Epidermal melanocyte (primary cell): Measurements from ENCODE around the gene CEP170.
"Not testable (repeated sequence)": the region's sequence is repeated elsewhere in the genome, so short reads cannot be mapped to it uniquely, and the experiment has no call there.

Experiments
- DNase-seq: peaks from one replicate; pipeline ENCODE4 v3.0.0; 2011; ENCODE audit warnings: low spot score; ENCODE audit not compliant: insufficient read length

Gene CEP170

DNA sequence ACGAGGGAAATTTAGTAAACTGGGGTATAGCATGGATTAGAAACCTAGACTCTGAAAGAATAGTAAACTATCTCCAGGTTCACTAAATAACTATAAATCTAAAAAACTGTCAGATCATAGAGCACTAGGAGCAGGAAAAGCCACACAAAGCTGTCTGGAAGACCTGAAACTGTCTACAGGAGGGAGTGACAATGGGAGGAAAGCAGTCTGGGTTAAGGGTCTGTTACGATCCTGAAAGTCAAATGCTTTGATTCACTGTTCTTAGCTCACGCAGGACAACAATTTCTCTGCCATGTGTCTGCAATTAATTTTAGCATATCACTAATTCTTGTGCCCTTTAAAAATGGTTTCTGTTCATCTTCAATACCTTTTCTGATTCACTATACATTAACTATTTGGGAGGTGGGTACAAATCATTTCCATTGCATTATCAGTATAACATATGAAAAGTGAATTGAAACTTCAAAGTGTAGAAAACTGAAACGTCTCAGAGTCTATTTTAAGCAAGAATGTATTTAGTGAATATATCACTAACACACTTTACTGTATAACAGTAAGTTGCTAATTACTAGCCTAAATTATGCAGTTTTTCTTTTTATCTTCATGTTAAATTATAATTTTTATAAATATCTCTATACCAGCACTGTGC lies 18.4 kb downstream of the CEP170 start:
- DNase-seq, result no peak

DNA sequence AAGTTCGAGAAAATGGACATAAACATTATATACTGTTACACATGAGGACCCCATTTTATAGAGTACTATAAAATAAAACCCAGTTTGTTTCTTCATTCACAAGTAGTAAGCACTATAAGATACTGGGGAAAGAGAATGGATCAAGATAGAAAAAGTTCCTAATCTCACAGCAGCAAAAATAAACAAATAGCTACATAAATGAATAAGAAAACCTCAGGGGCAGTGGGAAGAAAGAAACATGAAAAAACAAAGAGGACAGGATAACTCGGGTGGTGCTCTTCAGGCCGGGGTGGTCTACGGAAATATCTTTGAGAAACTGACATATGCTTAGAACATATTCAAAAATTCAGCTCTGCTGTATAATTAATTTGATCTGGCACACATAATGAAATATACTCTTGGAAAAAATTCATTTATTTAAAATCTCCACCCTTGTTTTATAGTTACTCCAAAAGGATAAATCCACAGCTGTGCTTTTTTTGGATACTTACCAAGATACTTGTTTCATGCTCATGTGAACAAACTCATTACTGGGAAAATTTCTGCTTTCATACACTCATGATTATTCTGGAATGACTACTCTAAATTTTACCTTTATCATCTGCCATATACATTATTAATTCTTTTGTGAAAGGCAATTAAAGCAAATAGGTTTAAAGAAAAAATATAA lies 20.0 kb downstream of the CEP170 start:
- no peak for DNase-seq

GRCh38 chr1:243233908-243234307 lies 21.2 kb downstream of the CEP170 start:
- DNase-seq, result no peak

DNA sequence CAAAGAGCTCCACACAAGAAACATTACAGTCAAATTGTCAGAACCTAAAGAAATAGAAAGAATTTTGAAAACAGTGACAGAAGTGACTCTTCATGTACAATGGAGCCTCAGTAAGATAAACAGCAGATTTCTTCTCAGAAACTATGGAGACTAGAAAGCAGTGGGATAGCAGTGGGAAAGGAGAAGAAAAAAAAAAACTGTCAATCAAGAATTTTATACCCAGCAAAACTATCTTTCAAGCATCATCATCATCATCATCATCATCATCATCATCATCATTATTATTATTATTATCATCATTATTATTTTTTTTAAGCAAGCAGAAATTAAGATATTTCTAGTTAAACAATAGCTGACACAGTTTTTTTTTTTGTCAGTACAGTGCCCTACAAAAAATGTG lies 24.2 kb downstream of the CEP170 start:
- no peak for DNase-seq

GRCh38 chr1:243229526-243229925 lies 25.6 kb downstream of the CEP170 start:
- no peak for DNase-seq

GRCh38 chr1:243227622-243228021 lies 27.5 kb downstream of the CEP170 start:
- no peak for DNase-seq

- DNase-seq, result no peak
These were observed 37.0 kb downstream of the CEP170 start for GRCh38 chr1:243218059-243218458.

DNA sequence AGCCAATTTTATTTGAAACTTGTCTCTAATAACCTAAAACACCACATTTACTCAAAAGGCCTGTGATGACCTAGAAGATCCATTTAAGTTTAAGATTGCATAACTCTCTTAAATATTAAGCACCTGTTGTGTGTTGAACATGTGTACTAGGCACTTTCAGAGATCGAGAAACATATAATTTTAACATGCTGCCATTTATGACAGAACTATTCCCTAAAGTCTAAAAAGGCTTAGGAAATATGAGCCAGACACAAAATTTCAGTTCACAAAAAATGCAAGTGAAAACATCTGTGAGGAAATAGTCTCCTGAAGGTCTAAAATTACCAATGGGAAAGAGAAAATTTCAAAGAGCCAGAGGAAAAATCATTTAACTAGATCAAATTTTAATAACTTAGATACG lies 37.7 kb downstream of the CEP170 start:
- no peak for DNase-seq

- no peak for DNase-seq
These were observed 38.3 kb downstream of the CEP170 start for GRCh38 chr1:243216741-243217140.

GRCh38 chr1:243215276-243215875 lies 39.7 kb downstream of the CEP170 start:
- DNase-seq, result not testable (repeated sequence)

DNA sequence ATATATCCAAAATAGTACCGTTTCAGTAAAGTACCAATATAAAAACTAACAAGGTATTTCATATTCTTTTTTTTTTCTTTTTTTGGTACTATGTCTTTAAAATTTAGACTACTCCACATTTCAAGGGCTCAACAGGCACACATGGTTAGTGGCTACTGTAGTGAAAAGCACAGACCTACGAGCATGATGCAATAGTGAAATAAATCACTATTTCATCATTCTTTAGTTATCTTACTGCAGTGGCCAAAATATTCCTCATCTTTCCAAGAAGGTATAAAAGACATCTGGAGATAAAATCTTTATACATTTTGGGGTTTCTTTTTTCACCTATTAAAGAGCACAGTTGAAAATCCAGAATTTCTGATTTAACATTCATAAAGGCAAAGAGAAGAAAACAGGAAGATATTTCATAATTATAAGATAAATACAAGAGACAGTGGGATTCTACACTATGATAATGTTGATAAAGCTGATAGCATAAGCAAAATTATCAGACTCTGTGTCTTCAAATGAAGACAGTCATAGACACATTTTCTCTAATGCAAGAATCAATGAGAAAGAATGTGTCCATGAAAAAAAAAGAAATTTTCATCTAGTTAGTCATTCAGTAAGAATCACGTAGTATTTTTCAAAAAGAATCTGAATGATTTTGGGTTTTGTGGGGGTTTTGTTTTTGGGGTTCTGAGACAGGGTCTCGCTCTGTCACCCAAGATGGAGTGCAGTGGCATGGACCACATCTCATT lies 41.9 kb downstream of the CEP170 start:
- DNase-seq, result no peak

GRCh38 chr1:243211984-243212383 lies 43.1 kb downstream of the CEP170 start:
- not testable (repeated sequence) for DNase-seq

DNA sequence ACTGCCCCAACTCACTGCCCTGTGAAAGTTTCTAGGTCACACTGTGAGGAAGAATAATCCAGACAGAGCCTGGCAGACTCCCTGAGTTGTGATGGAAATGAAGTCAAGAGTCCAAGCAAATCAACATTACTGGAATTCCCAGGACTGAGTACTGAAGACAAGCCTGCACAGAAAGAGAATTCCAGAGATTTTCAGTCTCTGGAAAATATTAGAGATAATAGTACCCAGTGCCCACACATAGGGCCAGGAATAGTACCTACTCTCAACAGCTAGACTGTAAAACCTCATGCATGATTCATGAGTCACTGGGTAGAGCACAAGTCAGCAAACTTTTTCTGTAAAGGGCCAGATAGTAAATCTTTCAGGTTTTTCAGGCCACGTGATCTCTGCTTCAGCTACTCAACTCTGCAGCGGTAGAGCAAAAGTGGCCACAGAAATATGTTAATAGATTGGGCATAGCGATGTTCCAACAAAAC lies 50.0 kb downstream of the CEP170 start:
- not testable (repeated sequence) for DNase-seq

- not testable (repeated sequence) for DNase-seq
These were observed 50.7 kb downstream of the CEP170 start for GRCh38 chr1:243204336-243204735.

- not testable (repeated sequence) for DNase-seq
These were observed 51.9 kb downstream of the CEP170 start for GRCh38 chr1:243203196-243203595.

DNA sequence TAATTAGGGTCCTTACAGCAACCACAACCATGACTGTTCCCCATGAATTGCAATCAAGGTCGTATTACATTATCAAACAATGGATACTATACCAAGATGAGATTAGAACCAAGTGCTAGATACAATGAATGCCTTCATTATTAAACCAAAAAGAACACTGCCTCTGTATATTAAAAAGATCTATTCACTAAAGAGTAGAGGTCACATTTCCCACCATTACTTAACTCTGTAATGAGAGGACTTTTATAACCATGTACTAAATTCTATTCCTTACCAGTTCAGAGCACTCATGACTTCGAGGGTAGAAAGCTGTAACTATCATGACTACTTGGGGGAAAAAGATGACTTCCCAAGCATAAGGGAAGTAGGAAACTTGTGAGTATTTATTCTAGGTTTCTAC lies 53.8 kb downstream of the CEP170 start:
- DNase-seq, result not testable (repeated sequence)

DNA sequence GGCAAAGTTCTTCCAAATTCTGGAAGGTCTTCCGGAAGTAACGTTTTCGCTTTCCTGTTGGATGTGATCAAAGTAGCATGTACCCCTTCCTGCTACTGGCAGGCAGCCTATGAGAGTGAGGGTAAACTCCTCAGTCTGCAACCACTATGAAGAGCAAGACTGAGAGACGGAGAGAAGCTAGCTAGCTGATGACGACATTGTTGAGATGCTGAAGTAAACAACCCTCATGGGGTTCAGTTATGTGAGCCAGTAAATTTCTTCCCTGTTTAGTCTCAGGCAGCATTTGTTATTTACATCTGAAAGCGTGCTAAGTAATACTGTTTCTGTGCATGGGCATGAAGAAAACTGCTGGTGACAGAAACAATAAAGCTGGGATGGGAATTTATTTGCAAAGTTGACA lies 57.6 kb downstream of the CEP170 start:
- not testable (repeated sequence) for DNase-seq

DNA sequence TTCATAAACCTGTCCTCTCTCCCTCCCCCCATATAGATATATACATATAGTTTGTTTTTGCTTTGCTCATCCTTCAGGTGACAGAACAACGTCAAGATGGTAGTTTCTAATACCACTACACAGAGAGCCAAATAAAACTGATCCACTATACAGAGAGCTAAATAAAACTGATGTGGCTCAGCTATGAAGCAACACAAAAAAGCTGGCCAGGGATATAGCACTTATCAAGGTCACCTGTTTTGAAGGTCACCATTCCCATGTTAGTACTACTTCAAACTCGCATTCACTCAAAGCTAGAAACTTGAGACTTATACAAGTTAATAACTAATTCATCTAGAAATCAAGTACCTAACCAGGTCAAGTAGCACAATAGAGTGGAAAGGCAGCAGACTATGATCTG lies 61.8 kb downstream of the CEP170 start:
- not testable (repeated sequence) for DNase-seq

DNA sequence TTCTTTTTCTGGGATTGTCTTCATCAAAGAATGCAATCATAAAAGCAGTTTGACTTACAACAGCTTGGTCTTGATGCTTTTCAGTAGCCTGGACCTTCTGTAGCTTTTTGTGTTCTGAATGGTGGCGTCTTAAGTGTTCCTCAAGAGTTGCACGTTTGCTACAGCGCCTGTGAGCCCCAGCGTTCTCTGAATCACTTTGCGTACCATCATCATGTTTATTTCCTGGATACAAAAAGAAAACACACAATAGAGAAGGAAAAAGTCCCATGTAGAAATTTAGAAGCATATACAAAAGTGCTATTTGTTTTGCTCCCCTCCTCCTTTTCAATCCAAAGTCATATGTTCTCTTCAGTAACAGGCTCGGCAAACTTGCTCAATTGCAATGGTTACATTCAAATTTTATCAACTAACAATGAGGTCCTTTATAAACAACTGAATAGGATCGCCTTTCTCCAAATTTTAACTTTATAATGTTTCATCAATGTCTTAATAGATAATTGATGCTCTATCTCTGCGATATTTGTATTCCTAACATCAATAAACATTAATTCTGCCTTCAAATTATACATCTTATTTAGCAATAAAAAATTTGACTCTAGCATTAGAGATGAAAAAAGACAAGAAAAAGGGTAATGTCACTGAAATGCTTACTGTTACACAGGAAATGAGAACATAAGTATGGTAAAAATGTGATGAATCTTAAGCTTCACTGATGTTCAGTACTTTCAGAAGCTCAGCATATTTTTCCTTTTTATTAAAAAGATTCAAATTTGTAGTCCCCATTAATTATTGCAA lies 68.7 kb downstream of the CEP170 start:
- DNase-seq, result peak; percentile 11

GRCh38 chr1:243184787-243185186 lies 70.3 kb downstream of the CEP170 start:
- DNase-seq, result not testable (repeated sequence)

- not testable (repeated sequence) for DNase-seq
These were observed 71.4 kb downstream of the CEP170 start for GRCh38 chr1:243183661-243184060.
